HL-60 (cell line): ENCODE results near the gene SEL1L.
"Not testable (repeated sequence)": the region's sequence is repeated elsewhere in the genome, so short reads cannot be mapped to it uniquely, and the experiment has no call there.

Experiments
- DNase-seq, 2 experiments: peaks; one replicate each; pipeline ENCODE4 v3.0.0-alpha.2; 2010 to 2020; ENCODE audit warnings: low read depth in 1 of 2, low spot score in 1 of 2
- H3K27ac ChIP-seq: fragments of 250-450 bp; sonication (Bioruptor Pico); replicated peaks from 2 replicates; pipeline ENCODE4 v1.5.1; 2020; ENCODE audit warnings: mild to moderate bottlenecking, moderate library complexity
- H3K27me3 ChIP-seq: fragments of 250-450 bp; sonication (Bioruptor Pico); 2 replicates; pipeline ENCODE4 v1.5.1; 2021; ENCODE audit warnings: mild to moderate bottlenecking, moderate library complexity; ENCODE audit not compliant: insufficient read depth, poor library complexity, severe bottlenecking
- H3K4me3 ChIP-seq: replicated peaks from 2 replicates; pipeline ENCODE4 v1.5.1; 2011; ENCODE audit warnings: mild to moderate bottlenecking, control low read depth, low read length; ENCODE audit not compliant: insufficient read depth
- CTCF ChIP-seq: IDR thresholded peaks from one replicate; pipeline ENCODE4 v1.5.1; 2011; ENCODE audit warnings: low read length, control low read depth, inconsistent platforms; ENCODE audit not compliant: insufficient read depth
- GABPA ChIP-seq: IDR thresholded peaks from 2 replicates; pipeline ENCODE4 v1.6.1; 2012; ENCODE audit warnings: low read depth
- POLR2AphosphoS5 ChIP-seq: IDR thresholded peaks from 2 replicates; pipeline ENCODE4 v1.6.1; 2012; ENCODE audit warnings: low read depth
- REST ChIP-seq: IDR thresholded peaks from 2 replicates; pipeline ENCODE4 v1.6.1; 2012; ENCODE audit warnings: low read depth; ENCODE audit not compliant: insufficient replicate concordance
- SPI1 ChIP-seq: IDR thresholded peaks from 2 replicates; pipeline ENCODE4 v1.6.1; 2012; ENCODE audit warnings: low read depth, mild to moderate bottlenecking, borderline replicate concordance

SEL1L gene

GRCh38 chr14:81551471-81551870 lies 17.8 kb upstream of the SEL1L start:
- no peak overlapping the region for H3K27ac ChIP-seq
- H3K27me3 ChIP-seq = no peaks in the 10 kb centered on the region
- DNase-seq = no peak
- no peak overlapping the region for H3K4me3 ChIP-seq
- TF ChIP-seq SPI1 (no peak), REST (no peak), CTCF (no peak), POLR2AphosphoS5 (no peak), GABPA (no peak)

GRCh38 chr14:81550001-81550637 lies 16.5 kb upstream of the SEL1L start:
- TF ChIP-seq POLR2AphosphoS5 = no peak
- TF ChIP-seq REST = no peak
- TF ChIP-seq SPI1 = no peak
- TF ChIP-seq CTCF = no peak
- no peak for TF ChIP-seq GABPA
- Histone ChIP-seq H3K4me3 (no peak overlapping the region), H3K27ac (no peak overlapping the region), H3K27me3 (no peaks in the 10 kb centered on the region)
- no peak for DNase-seq

GRCh38 chr14:81541206-81541605 lies 7.6 kb upstream of the SEL1L start:
- H3K27me3 ChIP-seq, H3K4me3 ChIP-seq, DNase-seq, H3K27ac ChIP-seq: not testable (repeated sequence)

- no peak overlapping the region for H3K4me3 ChIP-seq
- no peak overlapping the region for H3K27ac ChIP-seq
- no peaks in the 10 kb centered on the region for H3K27me3 ChIP-seq
- no peak for TF ChIP-seq SPI1
- DNase-seq = no peak
Measured at GRCh38 chr14:81537193-81537592, 3.5 kb upstream of the SEL1L start.

- TF ChIP-seq GABPA = no peak
- TF ChIP-seq SPI1 = no peak
- Histone ChIP-seq H3K27ac (no peak overlapping the region), H3K27me3 (no peaks in the 10 kb centered on the region), H3K4me3 (no peak overlapping the region)
- no peak for DNase-seq
Measured at GRCh38 chr14:81536241-81536771, 2.7 kb upstream of the SEL1L start.
